Ovary (tissue), 9 donors: ENCODE data around the gene RAP1GAP. TPM values are rescaled to one million over a fixed set of nuclear protein-coding genes. Genes with fewer than 3 reads are reported as not detected.

ENCODE experiments used
- DNase-seq, 5 donors: peaks; one replicate each; pipeline ENCODE4 v3.0.0-alpha.2; 2019 to 2020
- H3K27ac ChIP-seq, 2 donors: fragments of 200-600 bp; one replicate each; pipeline versions ENCODE4 v1.5.1 to v1.8.0; 2019 to 2022
- H3K27me3 ChIP-seq: fragments of 200-600 bp; one replicate; pipeline ENCODE4 v1.8.0; 2022
- H3K36me3 ChIP-seq: fragments of 200-600 bp; sonication (generic); one replicate; pipeline ENCODE4 v1.5.1; 2019
- H3K4me1 ChIP-seq: one replicate; pipeline ENCODE4 v1.8.1; 2013; ENCODE audit warnings: mild to moderate bottlenecking, moderate library complexity; ENCODE audit not compliant: insufficient read depth
- H3K4me3 ChIP-seq: fragments of 200-600 bp; sonication (generic); one replicate; pipeline ENCODE4 v1.5.1; 2017
- H3K9me3 ChIP-seq, 2 donors: fragments of 200-600 bp in 1 of 2; sonication (generic) in 1 of 2; one replicate each; pipeline versions ENCODE4 v1.5.1 to v1.8.1; 2013 to 2019; ENCODE audit warnings: mild to moderate bottlenecking in 1 of 2, moderate library complexity in 1 of 2
- CTCF ChIP-seq, 3 donors: fragments of 450-650 bp in 2 of 3; fragments of 200-600 bp in 1 of 3; IDR thresholded peaks; one replicate each; pipeline versions ENCODE4 v1.5.1 to v1.8.0; 2016 to 2022; ENCODE audit warnings: antibody characterized with exemption in 3 of 3, mild to moderate bottlenecking in 1 of 3
- EP300 ChIP-seq: sonication (generic); formaldehyde crosslinking; IDR thresholded peaks from one replicate; pipeline ENCODE4 v1.6.1; 2017; ENCODE audit warnings: antibody characterized with exemption
- POLR2A ChIP-seq: fragments of 450-650 bp; IDR thresholded peaks from one replicate; pipeline ENCODE4 v1.6.1; 2017; ENCODE audit warnings: antibody characterized with exemption, mild to moderate bottlenecking, moderate library complexity
- WGBS, 3 donors: extraction: QIAGEN DNeasy Blood & Tissue Kit in 1 of 3; methylation state at CpG; one replicate each; pipeline versions ENCODE4 v1.1.5 to v1.1.7; 2013 to 2017; 5-methylcytosine and 5-hydroxymethylcytosine counted together
- intact Hi-C, 4 donors: fragments of 100-400 bp; cut with DNase I; formaldehyde crosslinking; loops; one replicate each; pipeline versions ENCODE4 v1.11.0 to v1.15.1; 2022 to 2023
- polyA plus RNA-seq, 2 donors: library from polyadenylated mRNA; stranded (reverse); fragments of 200-250 nt in 1 of 2; fragments of 350-450 nt in 1 of 2; fragmentation: Illumina TruSeq in 1 of 2; extraction: RNeasy Lipid Tissue Mini Kit (QIAGEN cat#74804) in 1 of 2; gene quantifications; one replicate each; pipeline ENCODE4 v1.2.3, GENCODE V29; 2013 to 2014
- total RNA-seq, 7 donors: library from RNA; depleted of rRNA in 2 of 7; stranded (reverse); fragments of >200 nt in 2 of 7; fragmentation: NEBNext Ultra II Directional in 3 of 7; extraction: Animal tissue kit (Norgen Biotek cat#: 25700) in 3 of 7; gene quantifications; one replicate each; pipeline versions ENCODE4 v1.1.0 to v1.2.4, GENCODE V29; 2016 to 2023
- donor health status: DM: no; HTN: no; CAD: no; lungs with moderate emphysema.
- donor health status: DM: no; HTN: no; CAD: no.
- donor health status: Bipolar disorder and iron deficiency.
- donor health status: DM: yes; HTN: yes; CAD: no.
- donor health status: DM: no; HTN: no; CAD: no.
- donor health status: DM: yes; HTN: yes; CAD: no.

RAP1GAP gene
- total and polyA plus RNA-seq, 9 donors, result 0.60 to 9.4 (median 2.8) TPM

GRCh38 chr1:21657456-21658190, 11.5 kb downstream of the RAP1GAP start:
- intact Hi-C loops, result loop anchor here in 2 of 4 donors (10.0 kb wide), 1 partner anchor 153 kb away; the partner anchor contains the start of gene ALPL (in 2 of the 2)
- H3K4me1 ChIP-seq, result no peaks in the 10 kb centered on the region
- WGBS, 3 donors, result 66 to 72% (median 70%) methylated on average over 10 of the region's 10 CpGs
- no peak for DNase-seq
- H3K36me3 ChIP-seq, result no peaks in the 10 kb centered on the region
- TF ChIP-seq POLR2A, result no peak
- TF ChIP-seq CTCF (IDR thresholded peaks at IDR 0.05), result no peak
- no peak for TF ChIP-seq EP300
- no peaks in the 10 kb centered on the region for H3K9me3 ChIP-seq
- no peaks in the 10 kb centered on the region for H3K27me3 ChIP-seq
- H3K27ac ChIP-seq, result no peak overlapping the region
- H3K4me3 ChIP-seq, result no peak overlapping the region

- intact Hi-C loops, result loop anchor here in 2 of 4 donors (10.0 kb wide), 1 partner anchor 151 kb away; the partner anchor contains the start of gene ALPL (in 2 of the 2)
- DNase-seq, result no peak
- 39 to 64% (median 55%) methylated on average over 4 of the region's 4 CpGs for WGBS, 3 donors
- no peaks in the 10 kb centered on the region for H3K27me3 ChIP-seq
- H3K4me1 ChIP-seq, result peaks cover 5% of the 10 kb centered on the region
- H3K9me3 ChIP-seq, result no peaks in the 10 kb centered on the region
- no peak overlapping the region for H3K4me3 ChIP-seq
- H3K27ac ChIP-seq, result no peak overlapping the region
- TF ChIP-seq POLR2A (no peak), EP300 (no peak), CTCF (IDR thresholded peaks at IDR 0.05) (no peak)
- H3K36me3 ChIP-seq, result no peaks in the 10 kb centered on the region
Measured at GRCh38 chr1:21655748-21656147, 13.4 kb downstream of the RAP1GAP start.

GRCh38 chr1:21655259-21655658, 13.9 kb downstream of the RAP1GAP start:
- Histone ChIP-seq H3K27ac (no peak overlapping the region), H3K27me3 (no peaks in the 10 kb centered on the region), H3K4me3 (no peak overlapping the region), H3K9me3 (no peaks in the 10 kb centered on the region), H3K4me1 (peaks cover 5% of the 10 kb centered on the region), H3K36me3 (no peaks in the 10 kb centered on the region)
- no peak for DNase-seq
- TF ChIP-seq POLR2A (no peak), EP300 (no peak), CTCF (IDR thresholded peaks at IDR 0.05) (no peak)
- WGBS, 3 donors, result 79 to 82% (median 81%) methylated on average over 4 of the region's 4 CpGs
- intact Hi-C loops, result loop anchor here in 2 of 4 donors (10.0 kb wide), 1 partner anchor 150 kb away; the partner anchor contains the start of gene ALPL (in 2 of the 2)

GRCh38 chr1:21654209-21654608, 14.9 kb downstream of the RAP1GAP start:
- 74 to 82% (median 78%) methylated on average over 6 of the region's 6 CpGs for WGBS, 3 donors
- intact Hi-C loops, result loop anchor here in 2 of 4 donors (5.0 to 10.0 kb wide), 2 partner anchors 149 to 282 kb away; partner anchors contain the start of gene ALPL (in 2 of the 2)
- H3K27ac ChIP-seq, result no peak overlapping the region

More at GRCh38 chr1:21654209-21654608, 14.9 kb downstream of the RAP1GAP start:
- Histone ChIP-seq H3K9me3 (no peaks in the 10 kb centered on the region), H3K36me3 (no peaks in the 10 kb centered on the region), H3K4me1 (peaks cover 5% of the 10 kb centered on the region), H3K27me3 (no peaks in the 10 kb centered on the region), H3K4me3 (no peak overlapping the region)
- no peak for DNase-seq
- no peak for TF ChIP-seq EP300
- TF ChIP-seq POLR2A, result no peak
- no peak for TF ChIP-seq CTCF (IDR thresholded peaks at IDR 0.05)
